Subcutaneous abdominal adipose tissue (tissue), 5 donors: ENCODE results near the gene BCR.
A peak's percentile ranks its signal among the peaks of the same experiment; 100 is the strongest.

Source experiments
- H3K27ac ChIP-seq: one replicate; pipeline ENCODE4 v1.7.0; 2013; ENCODE audit warnings: low read depth, mild to moderate bottlenecking, inconsistent platforms, low read length, moderate library complexity
- H3K27me3 ChIP-seq, 5 donors: one replicate each; pipeline ENCODE4 v1.7.0; 2013; ENCODE audit warnings: low read length in 5 of 5, inconsistent platforms in 1 of 5; ENCODE audit not compliant: control insufficient read depth in 5 of 5, insufficient read depth in 4 of 5
- H3K36me3 ChIP-seq, 5 donors: one replicate each; pipeline ENCODE4 v1.7.0; 2013; ENCODE audit warnings: low read length in 5 of 5; ENCODE audit not compliant: control insufficient read depth in 5 of 5, insufficient read depth in 5 of 5
- H3K4me1 ChIP-seq, 5 donors: one replicate each; pipeline ENCODE4 v1.7.0; 2013; ENCODE audit warnings: low read length in 5 of 5, mild to moderate bottlenecking in 3 of 5, moderate library complexity in 1 of 5; ENCODE audit not compliant: control insufficient read depth in 5 of 5, insufficient read depth in 5 of 5
- H3K4me3 ChIP-seq, 5 donors: one replicate each; pipeline ENCODE4 v1.7.0; 2013; ENCODE audit warnings: low read length in 5 of 5, low read depth in 1 of 5
- H3K9ac ChIP-seq, 5 donors: one replicate each; pipeline ENCODE4 v1.7.0; 2013; ENCODE audit warnings: low read length in 5 of 5, mild to moderate bottlenecking in 4 of 5, moderate library complexity in 3 of 5
- H3K9me3 ChIP-seq, 5 donors: one replicate each; pipeline ENCODE4 v1.7.0; 2013; ENCODE audit warnings: low read length in 5 of 5; ENCODE audit not compliant: control insufficient read depth in 5 of 5
- donor health status: healthy.
- donor health status: healthy.
- donor health status: healthy.
- donor health status: healthy.
- donor health status: healthy.

The BCR gene

GRCh38 chr22:23256986-23257888 lies 76.9 kb downstream of the BCR start:
- Histone ChIP-seq H3K27me3 (no peaks in the 10 kb centered on the region), H3K9me3 (no peaks in the 10 kb centered on the region), H3K4me3 (peak overlapping the region in 2 of 5 donors; percentile 1 to 17), H3K4me1 (peaks cover 8 to 36% (median 31%) of the 10 kb centered on the region in 5 donors), H3K36me3 (peaks cover 0 to 43% (median 34%) of the 10 kb centered on the region in 5 donors), H3K27ac (peak overlapping the region; percentile 88), H3K9ac (peak overlapping the region; percentile 6 to 63 (median 56))

GRCh38 chr22:23257889-23258825 lies 77.8 kb downstream of the BCR start:
- H3K9me3 ChIP-seq, result no peaks in the 10 kb centered on the region
- H3K9ac ChIP-seq, result peak overlapping the region in 2 of 5 donors; percentile 21 to 32
- H3K27me3 ChIP-seq, result no peaks in the 10 kb centered on the region
- H3K36me3 ChIP-seq, result peaks cover 0 to 45% (median 35%) of the 10 kb centered on the region in 5 donors
- no peak overlapping the region for H3K4me3 ChIP-seq
- peak overlapping the region; percentile 88 for H3K27ac ChIP-seq
- peaks cover 8 to 44% (median 31%) of the 10 kb centered on the region in 5 donors for H3K4me1 ChIP-seq

GRCh38 chr22:23258826-23259170 lies 78.5 kb downstream of the BCR start:
- Histone ChIP-seq H3K27ac (peak overlapping the region; percentile 88), H3K4me3 (no peak overlapping the region), H3K4me1 (peaks cover 8 to 51% (median 31%) of the 10 kb centered on the region in 5 donors), H3K9me3 (no peaks in the 10 kb centered on the region), H3K9ac (no peak overlapping the region), H3K27me3 (no peaks in the 10 kb centered on the region), H3K36me3 (peaks cover 0 to 49% (median 40%) of the 10 kb centered on the region in 5 donors)

GRCh38 chr22:23259916-23260644 lies 79.8 kb downstream of the BCR start:
- Histone ChIP-seq H3K36me3 (peaks cover 0 to 46% (median 37%) of the 10 kb centered on the region in 5 donors), H3K27ac (no peak overlapping the region), H3K4me3 (no peak overlapping the region), H3K9me3 (no peaks in the 10 kb centered on the region), H3K4me1 (peaks cover 9 to 61% (median 38%) of the 10 kb centered on the region in 5 donors), H3K27me3 (no peaks in the 10 kb centered on the region), H3K9ac (no peak overlapping the region)

- Histone ChIP-seq H3K4me1 (peaks cover 10 to 67% (median 39%) of the 10 kb centered on the region in 5 donors), H3K4me3 (no peak overlapping the region), H3K27ac (no peak overlapping the region), H3K27me3 (no peaks in the 10 kb centered on the region), H3K36me3 (peaks cover 0 to 39% (median 35%) of the 10 kb centered on the region in 5 donors), H3K9ac (no peak overlapping the region), H3K9me3 (no peaks in the 10 kb centered on the region)
These were observed 80.6 kb downstream of the BCR start for GRCh38 chr22:23260645-23261581.

GRCh38 chr22:23261900-23262450 lies 81.7 kb downstream of the BCR start:
- no peak overlapping the region for H3K4me3 ChIP-seq

GRCh38 chr22:23262518-23263332 lies 82.4 kb downstream of the BCR start:
- Histone ChIP-seq H3K27me3 (no peaks in the 10 kb centered on the region), H3K9ac (no peak overlapping the region), H3K9me3 (no peaks in the 10 kb centered on the region), H3K27ac (no peak overlapping the region), H3K4me1 (peaks cover 3 to 49% (median 21%) of the 10 kb centered on the region in 5 donors), H3K36me3 (peaks cover 0 to 47% (median 41%) of the 10 kb centered on the region in 5 donors), H3K4me3 (peak overlapping the region in 3 of 5 donors; percentile 6 to 44 (median 6))

More at GRCh38 chr22:23261900-23262450, 81.7 kb downstream of the BCR start:
- Histone ChIP-seq H3K27ac (no peak overlapping the region), H3K9me3 (no peaks in the 10 kb centered on the region), H3K4me1 (peaks cover 8 to 57% (median 28%) of the 10 kb centered on the region in 5 donors), H3K36me3 (peaks cover 0 to 41% (median 39%) of the 10 kb centered on the region in 5 donors), H3K9ac (no peak overlapping the region), H3K27me3 (no peaks in the 10 kb centered on the region)
